Lower leg skin (tissue), 3 donors: Measurements from ENCODE around the gene RPL10.

Experiments
- CTCF ChIP-seq, 3 donors: fragments of 450-650 bp; IDR thresholded peaks; one replicate each; pipeline ENCODE4 v1.5.1; 2016; ENCODE audit warnings: antibody characterized with exemption in 3 of 3, mild to moderate bottlenecking in 3 of 3, moderate library complexity in 2 of 3
- POLR2A ChIP-seq, 2 donors: fragments of 450-650 bp; IDR thresholded peaks; one replicate each; pipeline ENCODE4 v1.6.1; 2016 to 2017; ENCODE audit warnings: antibody characterized with exemption in 2 of 2, mild to moderate bottlenecking in 1 of 2, moderate library complexity in 1 of 2

GRCh38 chrX:154436983-154437752, 39.0 kb downstream of the RPL10 start, which contains the start of gene GDI1:
- TF ChIP-seq CTCF (IDR thresholded peaks at IDR 0.05) (no peak), POLR2A (IDR thresholded peaks at IDR 0.05) (no peak)
